GM12801 (cell line): ENCODE data around the gene EID3.

Experiments used
- CTCF ChIP-seq: IDR thresholded peaks from one replicate; pipeline ENCODE4 v1.5.1; 2011; ENCODE audit warnings: control low read depth; ENCODE audit not compliant: insufficient read length; ENCODE audit errors: extremely low read depth

EID3 gene

DNA sequence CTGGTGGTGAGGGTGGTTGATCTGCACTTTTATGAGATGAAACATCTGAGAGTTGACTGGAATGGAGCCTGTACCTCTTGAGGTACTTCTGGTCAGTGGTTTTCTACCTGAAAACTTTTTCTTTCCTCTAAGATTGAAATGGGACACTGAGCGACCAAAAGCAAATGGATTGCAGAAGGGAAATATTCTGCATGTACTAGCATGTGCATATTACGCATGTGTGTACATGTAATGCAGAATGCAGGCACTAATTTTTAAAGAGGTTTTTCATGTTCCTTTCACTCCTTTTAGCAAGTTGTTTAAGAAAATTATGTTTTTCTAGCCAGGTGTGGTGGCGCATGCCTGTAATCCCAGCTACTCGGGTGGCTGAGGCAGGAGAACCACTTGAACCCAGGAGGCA lies 28.7 kb upstream of the EID3 start:
- TF ChIP-seq CTCF: no peak

DNA sequence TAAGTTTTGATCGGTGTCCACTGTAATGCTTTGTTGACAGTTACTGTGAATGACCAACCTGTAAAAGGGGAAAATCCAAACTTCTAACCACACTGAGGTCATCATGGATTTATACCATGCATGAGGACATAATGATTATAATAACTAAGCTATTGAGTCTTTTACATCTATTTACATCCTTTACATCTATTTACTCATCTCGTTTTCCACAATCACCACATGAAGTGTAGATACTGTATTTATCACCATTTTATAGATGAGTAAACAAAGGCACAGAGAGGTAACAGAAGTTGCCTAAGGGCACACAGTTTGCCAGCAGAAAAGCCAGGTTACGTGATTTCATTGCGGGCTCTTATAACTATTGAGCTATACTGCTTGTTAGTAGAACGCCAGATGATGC lies 27.9 kb upstream of the EID3 start:
- no peak for TF ChIP-seq CTCF

DNA sequence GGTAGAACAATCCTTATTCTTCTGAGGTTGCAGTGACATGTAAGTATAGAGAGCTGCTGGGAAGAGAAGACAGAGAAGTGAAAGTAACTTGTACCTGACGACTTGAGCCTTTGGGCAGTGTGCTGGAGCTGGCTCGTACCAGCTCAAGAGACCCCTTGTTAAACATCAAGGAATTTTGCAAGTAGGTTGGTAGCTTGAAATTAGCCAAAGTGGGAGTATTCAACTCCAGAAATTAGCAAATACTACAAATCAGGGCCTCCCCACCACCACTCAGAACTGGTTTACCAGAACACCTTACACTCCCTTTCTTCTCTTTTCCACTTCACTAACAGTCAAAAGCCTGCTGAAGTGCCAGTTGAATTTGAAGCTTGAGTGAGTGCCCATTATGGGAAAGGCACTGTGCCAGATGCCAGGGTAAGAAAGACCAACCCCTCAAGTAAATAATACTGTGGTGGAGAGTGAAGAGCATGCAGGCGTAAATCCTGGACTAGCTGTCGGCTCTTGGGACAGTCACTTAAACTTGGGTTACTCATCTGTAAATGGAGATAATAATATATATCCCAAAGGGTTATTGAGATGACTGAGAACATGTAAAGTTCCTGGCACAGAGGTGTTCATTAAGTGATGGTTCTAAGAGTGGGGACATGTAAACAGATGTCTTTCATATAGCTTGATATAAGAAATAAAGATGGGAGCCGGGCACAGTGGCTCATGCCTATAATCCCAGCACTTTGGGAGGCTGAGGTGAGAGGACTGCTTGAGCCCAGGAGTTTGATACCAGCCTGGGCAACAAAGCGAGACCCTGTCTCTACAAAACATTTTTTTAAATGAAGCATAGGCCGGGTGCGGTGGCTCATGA lies 27.0 kb upstream of the EID3 start:
- TF ChIP-seq CTCF: no peak

- no peak for TF ChIP-seq CTCF
Observed at GRCh38 chr12:104279164-104279563, 24.4 kb upstream of the EID3 start.

DNA sequence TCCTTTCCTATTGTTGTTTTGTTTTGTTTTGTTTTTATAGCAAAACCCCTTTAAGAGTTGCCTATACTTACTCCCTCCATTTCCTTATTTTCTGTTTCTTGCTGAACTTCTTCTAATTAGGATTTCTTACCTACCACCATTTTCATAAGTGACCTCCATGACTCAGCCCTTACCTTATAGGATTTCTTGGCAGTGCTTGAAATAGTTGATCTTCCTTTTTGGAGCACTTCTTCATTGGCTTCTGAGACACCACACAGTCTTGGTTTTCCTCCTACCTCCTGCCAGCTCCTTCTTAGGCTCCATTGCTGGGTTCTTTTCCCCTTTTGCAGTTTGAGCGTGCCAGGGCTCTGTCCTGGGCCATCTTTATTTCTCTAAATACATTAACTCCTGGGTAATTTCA lies 23.4 kb upstream of the EID3 start:
- TF ChIP-seq CTCF: no peak

GRCh38 chr12:104280717-104281458 lies 22.7 kb upstream of the EID3 start:
- no peak for TF ChIP-seq CTCF

DNA sequence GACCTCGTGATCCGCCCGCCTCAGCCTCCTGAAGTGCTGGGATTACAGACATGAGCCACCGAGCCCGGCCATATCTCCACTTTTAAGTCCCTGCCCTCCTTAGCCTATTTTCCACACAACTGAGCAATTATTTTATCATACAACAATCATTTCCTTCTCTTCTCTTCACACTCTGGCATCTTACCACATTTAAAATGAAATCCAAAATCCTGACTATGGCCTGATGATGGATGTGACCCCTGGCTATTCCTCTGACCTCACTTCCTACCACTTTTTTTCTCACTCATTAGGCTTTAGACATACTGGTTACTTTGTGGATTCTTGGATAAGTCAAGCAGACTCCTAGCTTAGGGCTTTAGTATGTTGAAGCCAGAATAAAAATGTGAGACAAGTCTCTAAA lies 21.9 kb upstream of the EID3 start:
- no peak for TF ChIP-seq CTCF
